Activated CD8-positive, alpha-beta T cell treated with anti-CD3 and anti-CD28 coated beads, Interleukin-2, amount 10 ng/mL, durations not matched to agents 7 days and 5 days (primary cell): Measurements from ENCODE around the gene MRPL23. TPM values are rescaled to one million over a fixed set of nuclear protein-coding genes. Genes with fewer than 3 reads are reported as not detected.

ENCODE experiments used
- ATAC-seq: fragments of 150-1000 bp; cut with Tn5 transposase; one replicate; pipeline ENCODE4 v1.10.0; 2021; ENCODE audit warnings: moderate library complexity
- CTCF ChIA-PET: fragments of 350-600 bp; sonication (Branson Sonifier 250); formaldehyde crosslinking; loops from one replicate; lab custom pipeline; 2021; ENCODE audit warnings: antibody characterized with exemption; lab: Charles Lee
- POLR2A ChIA-PET: fragments of 350-600 bp; sonication (Branson Sonifier 250); formaldehyde crosslinking; loops from one replicate; lab custom pipeline; 2021; ENCODE audit warnings: antibody characterized with exemption; lab: Charles Lee
- DNase-seq: peaks from one replicate; pipeline ENCODE4 v3.0.0-alpha.2; 2020
- H3K27ac Mint-ChIP-seq: one replicate; pipeline ENCODE4 v1.8.0; 2021; ENCODE audit warnings: mild to moderate bottlenecking, mixed read lengths
- H3K27me3 Mint-ChIP-seq: one replicate; pipeline ENCODE4 v1.8.0; 2021; ENCODE audit warnings: low read depth, mixed read lengths
- H3K36me3 Mint-ChIP-seq: one replicate; pipeline ENCODE4 v1.8.0; 2021; ENCODE audit warnings: low read depth, mixed read lengths
- H3K4me1 Mint-ChIP-seq: one replicate; pipeline ENCODE4 v1.8.0; 2021; ENCODE audit warnings: low read depth, mixed read lengths
- H3K4me3 Mint-ChIP-seq: one replicate; pipeline ENCODE4 v1.8.0; 2021; ENCODE audit warnings: mild to moderate bottlenecking, mixed read lengths
- H3K9me3 Mint-ChIP-seq: one replicate; pipeline ENCODE4 v1.8.0; 2022; ENCODE audit warnings: mixed read lengths; ENCODE audit not compliant: insufficient read depth
- total RNA-seq, 2 experiments: library from RNA; stranded (reverse); gene quantifications; one replicate each; pipeline ENCODE4 v1.2.3, GENCODE V29; 2021

Gene MRPL23
- total RNA-seq, 2 experiments from 2014 or later = 109 to 110 TPM

DNA sequence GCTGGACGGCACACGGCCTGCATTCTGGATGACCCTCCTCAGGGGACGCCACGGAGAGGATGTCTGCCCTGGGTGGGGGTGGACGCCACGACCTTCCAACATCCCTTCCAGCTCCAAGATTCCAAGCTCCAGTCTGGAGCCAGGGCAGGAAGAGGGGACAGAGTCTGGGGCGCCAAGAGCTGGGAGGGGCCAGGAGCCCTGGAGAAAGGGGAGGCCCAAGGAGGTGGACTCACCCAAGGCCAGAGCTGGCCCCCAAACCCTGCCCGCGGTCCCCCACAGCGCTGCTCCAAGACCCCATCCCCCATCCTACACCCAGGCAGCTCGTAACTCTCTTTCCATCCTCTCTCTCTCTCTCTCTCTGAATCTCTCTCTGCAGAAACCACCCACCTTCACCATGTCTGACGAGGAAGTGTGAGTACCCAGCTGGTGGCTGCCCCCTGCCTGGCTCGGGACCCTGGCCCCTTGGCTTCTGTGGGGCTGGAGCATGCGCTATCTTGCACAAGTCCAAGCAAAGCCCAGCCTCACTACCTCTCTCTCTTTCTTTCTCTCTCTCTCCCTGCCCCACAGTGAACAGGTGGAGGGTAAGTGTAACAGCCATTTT, 24.6 kb upstream of the MRPL23 start:
- no peaks in the 10 kb centered on the region for H3K27me3 Mint-ChIP-seq
- ATAC-seq (no peak), DNase-seq (no peak)
- peak overlapping the region; percentile 48 for H3K27ac Mint-ChIP-seq
- peaks cover 6% of the 10 kb centered on the region for H3K4me1 Mint-ChIP-seq
- no peaks in the 10 kb centered on the region for H3K9me3 Mint-ChIP-seq
- no peak overlapping the region for H3K4me3 Mint-ChIP-seq
- CTCF ChIA-PET = interaction anchor here (0.8 to 4.4 kb wide), 6 partner anchors 35 to 229 kb away, joined by 3 to 17 read pairs (median 5); no protein-coding TSS in a partner anchor
- H3K36me3 Mint-ChIP-seq = no peaks in the 10 kb centered on the region
- POLR2A ChIA-PET = interaction anchor here (0.7 to 6.9 kb wide), 4 partner anchors 31 to 70 kb away, joined by 3 to 46 read pairs (median 3); partner anchors contain the start of gene PRR33

DNA sequence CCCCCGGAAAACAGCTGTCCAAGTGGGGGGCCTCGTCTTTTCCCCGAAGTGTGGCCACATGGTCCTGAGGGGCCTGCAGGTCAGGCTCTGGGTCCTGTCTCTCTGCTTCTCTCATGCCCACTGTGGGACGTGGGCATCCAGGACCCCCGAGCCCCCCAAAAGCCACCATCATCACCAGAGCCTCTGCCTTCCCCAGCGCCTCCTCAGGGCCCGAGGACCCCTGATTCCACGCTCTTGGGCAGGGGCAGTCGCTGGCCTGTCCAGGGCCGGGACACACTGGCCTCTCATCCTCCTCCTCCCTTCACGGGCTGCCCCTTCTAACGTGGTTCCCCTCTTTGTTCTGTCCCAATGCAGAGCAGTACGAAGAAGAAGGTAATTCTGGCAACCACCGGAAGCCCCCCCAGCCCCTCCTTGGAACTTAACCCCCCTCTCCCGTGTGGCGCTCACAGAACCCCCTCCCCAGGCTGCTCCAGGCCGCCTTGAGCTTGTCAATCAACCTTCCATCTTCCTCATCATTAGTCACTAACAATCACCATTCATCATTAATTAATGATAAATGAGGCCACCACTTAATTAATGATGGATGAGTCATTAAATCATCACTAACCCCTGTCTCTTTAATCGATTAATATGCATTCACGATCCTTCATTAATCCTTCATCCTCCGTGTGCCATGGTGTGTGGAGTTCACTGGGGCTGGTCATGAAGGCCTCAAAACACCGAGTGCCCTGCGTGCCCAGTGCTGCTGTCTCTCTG, 23.8 kb upstream of the MRPL23 start:
- H3K27me3 Mint-ChIP-seq = no peaks in the 10 kb centered on the region
- no peak overlapping the region for H3K4me3 Mint-ChIP-seq
- H3K36me3 Mint-ChIP-seq = no peaks in the 10 kb centered on the region
- H3K9me3 Mint-ChIP-seq = no peaks in the 10 kb centered on the region
- no peak for ATAC-seq
- H3K4me1 Mint-ChIP-seq = peaks cover 6% of the 10 kb centered on the region
- CTCF ChIA-PET = interaction anchor here (2.8 to 4.4 kb wide), 2 partner anchors 41 to 90 kb away, joined by 10 to 17 read pairs; no protein-coding TSS in a partner anchor
- POLR2A ChIA-PET = interaction anchor here (1.0 kb wide), 1 partner anchor 44 kb away, joined by 3 read pairs; no protein-coding TSS in a partner anchor
- no peak overlapping the region for H3K27ac Mint-ChIP-seq
- no peak for DNase-seq

DNA sequence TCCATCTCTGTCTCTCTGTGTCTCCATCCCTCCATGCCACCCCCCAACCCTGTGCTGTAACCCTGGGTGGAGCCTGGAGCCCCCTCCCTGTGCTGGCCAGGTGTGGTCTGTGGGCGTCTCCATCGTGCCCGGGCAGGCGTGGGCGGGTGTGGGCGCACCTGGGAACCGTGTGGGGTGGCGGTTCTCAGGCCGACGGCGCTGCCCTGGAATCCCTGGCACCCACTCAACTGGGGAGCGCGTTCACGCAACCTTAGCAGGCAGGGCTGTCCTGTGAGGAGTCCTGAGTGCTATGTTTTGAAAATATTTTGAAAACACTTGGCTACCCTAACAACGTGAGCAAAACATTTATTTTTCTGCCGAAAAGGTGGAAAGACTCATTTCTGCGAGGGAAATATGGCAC, 23.0 kb upstream of the MRPL23 start:
- H3K27ac Mint-ChIP-seq = no peak overlapping the region
- POLR2A ChIA-PET = no interaction called here
- H3K27me3 Mint-ChIP-seq = no peaks in the 10 kb centered on the region
- ATAC-seq (no peak), DNase-seq (no peak)
- H3K36me3 Mint-ChIP-seq = no peaks in the 10 kb centered on the region
- CTCF ChIA-PET = no interaction called here
- peaks cover 6% of the 10 kb centered on the region for H3K4me1 Mint-ChIP-seq
- H3K9me3 Mint-ChIP-seq = no peaks in the 10 kb centered on the region
- H3K4me3 Mint-ChIP-seq = no peak overlapping the region

DNA sequence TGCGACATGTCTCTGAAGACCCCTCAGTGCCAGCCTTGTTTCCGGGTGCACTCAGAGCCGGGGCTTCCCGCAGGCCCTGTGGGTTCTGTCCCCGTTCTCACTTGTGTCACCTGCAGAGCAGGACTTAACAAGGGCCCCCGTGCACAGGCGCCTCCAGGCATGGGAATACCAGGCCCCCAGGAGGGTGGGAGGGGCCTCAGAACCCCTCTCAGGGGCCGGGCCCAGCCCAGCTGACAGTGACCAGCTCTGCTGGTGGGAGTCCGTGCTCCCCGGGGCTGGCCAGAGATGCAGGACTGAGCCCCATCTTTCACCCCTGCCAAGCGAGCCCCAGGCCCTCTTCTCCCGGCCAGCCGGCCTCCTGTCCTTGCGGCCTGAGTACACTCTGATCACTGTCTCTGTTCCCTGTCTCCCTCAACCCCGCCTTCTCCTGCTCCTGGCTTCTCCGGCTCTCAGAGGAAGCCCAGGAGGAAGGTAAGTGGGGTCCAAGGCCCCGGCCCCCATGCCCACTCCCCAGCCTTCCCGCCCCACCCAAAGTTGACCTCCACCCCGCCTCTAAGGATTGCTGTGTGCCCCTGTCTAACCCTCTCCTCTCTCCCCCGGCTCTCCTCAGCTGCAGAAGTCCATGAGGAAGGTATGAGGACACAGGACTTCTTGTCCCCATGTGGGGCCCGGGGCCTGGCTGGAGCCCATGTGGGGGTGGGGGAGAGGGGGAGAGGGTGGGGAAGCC, 22.3 kb upstream of the MRPL23 start:
- Mint-ChIP-seq H3K27ac (no peak overlapping the region), H3K9me3 (no peaks in the 10 kb centered on the region), H3K4me3 (no peak overlapping the region), H3K36me3 (no peaks in the 10 kb centered on the region), H3K4me1 (peaks cover 8% of the 10 kb centered on the region), H3K27me3 (no peaks in the 10 kb centered on the region)
- no peak for ATAC-seq
- POLR2A ChIA-PET = no interaction called here
- CTCF ChIA-PET = no interaction called here
- DNase-seq = no peak

DNA sequence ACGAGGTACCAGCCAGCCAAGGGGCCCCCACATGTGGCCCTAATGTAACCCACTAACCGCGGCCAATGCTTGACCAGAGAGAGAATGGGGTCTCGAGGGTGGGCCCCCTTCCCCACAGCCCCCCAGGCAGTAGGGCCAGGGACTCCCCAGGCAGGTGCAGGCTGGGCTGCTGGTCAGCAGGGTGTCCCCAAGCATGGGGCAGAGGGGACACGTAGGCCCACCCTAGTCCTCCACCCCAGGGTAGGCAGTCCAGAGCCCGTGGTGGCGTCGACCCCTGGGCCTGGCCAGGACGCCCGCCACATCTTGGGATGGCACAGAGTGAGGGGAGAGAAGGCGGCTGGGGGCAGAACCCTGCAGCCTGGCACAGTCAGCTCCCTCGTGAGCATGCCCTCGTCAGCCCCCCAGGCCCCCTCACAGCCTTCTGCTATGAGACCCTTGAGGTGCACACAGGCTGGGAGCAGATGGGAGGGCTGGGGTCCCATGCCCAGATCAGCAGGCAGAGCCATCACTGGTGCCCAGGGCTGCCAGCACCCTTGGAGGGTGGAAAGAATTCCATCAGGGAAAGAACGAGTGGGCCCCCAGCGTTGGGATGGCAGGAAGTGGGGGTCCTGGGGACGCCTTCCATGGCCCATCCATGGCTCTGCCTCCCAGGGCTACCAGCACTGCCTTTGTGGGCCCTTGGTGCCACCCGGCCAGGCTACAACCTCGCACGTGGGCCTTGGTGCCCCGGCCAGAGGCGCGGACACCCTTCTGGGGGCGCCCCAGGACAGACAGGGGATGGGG, 21.6 kb upstream of the MRPL23 start:
- ChIA-PET POLR2A (no interaction called here), CTCF (no interaction called here)
- DNase-seq = no peak
- H3K9me3 Mint-ChIP-seq = no peaks in the 10 kb centered on the region
- H3K4me3 Mint-ChIP-seq = no peak overlapping the region
- no peak for ATAC-seq
- no peaks in the 10 kb centered on the region for H3K27me3 Mint-ChIP-seq
- H3K36me3 Mint-ChIP-seq = no peaks in the 10 kb centered on the region
- H3K4me1 Mint-ChIP-seq = peaks cover 8% of the 10 kb centered on the region
- no peak overlapping the region for H3K27ac Mint-ChIP-seq

DNA sequence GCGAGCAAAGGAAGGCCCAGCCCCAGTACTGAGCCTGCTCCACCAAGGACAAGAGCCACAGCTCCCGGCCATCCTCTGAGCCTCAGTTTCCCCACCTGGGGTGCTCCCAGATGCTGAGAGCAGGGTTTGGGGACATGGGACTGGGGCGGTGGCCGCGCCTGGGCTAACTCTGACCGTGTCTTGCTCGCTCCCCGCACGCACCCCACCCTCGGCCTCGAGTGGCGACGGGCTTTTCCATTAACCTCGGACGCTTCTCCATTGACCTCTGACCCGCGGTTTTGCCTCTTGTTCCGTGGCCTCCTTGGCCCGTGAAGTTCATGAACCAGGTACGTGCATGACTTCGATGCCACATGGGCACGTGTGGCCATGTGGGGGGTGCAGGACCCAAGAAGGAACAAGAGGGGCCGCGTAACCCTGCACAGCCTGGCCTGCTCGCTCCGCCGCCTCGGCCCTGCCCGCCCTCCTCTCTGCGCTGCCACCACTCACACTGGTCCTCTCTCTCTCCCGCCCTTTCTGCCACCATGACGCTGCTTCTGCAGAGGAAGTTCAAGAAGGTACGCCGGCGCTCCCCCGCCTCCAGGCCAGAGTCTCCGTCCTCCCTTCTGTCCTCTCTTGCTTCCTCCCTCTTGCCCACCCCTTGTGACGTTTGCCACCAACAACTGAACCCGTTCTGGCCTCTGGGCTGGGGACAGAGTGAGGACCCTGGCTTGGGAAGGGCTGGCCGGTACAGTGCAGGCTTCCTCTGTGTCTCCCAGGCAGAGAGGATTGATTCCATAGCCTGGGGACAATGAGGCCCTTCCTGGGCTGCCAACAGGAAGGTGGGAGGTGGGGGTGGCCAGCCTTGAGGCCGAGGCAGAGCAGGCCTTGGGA, 20.7 kb upstream of the MRPL23 start:
- peaks cover 8% of the 10 kb centered on the region for H3K4me1 Mint-ChIP-seq
- CTCF ChIA-PET = no interaction called here
- H3K27ac Mint-ChIP-seq = no peak overlapping the region
- H3K9me3 Mint-ChIP-seq = no peaks in the 10 kb centered on the region
- H3K36me3 Mint-ChIP-seq = no peaks in the 10 kb centered on the region
- no peak overlapping the region for H3K4me3 Mint-ChIP-seq
- no peak for ATAC-seq
- POLR2A ChIA-PET = no interaction called here
- DNase-seq = no peak
- peaks cover 1% of the 10 kb centered on the region for H3K27me3 Mint-ChIP-seq

DNA sequence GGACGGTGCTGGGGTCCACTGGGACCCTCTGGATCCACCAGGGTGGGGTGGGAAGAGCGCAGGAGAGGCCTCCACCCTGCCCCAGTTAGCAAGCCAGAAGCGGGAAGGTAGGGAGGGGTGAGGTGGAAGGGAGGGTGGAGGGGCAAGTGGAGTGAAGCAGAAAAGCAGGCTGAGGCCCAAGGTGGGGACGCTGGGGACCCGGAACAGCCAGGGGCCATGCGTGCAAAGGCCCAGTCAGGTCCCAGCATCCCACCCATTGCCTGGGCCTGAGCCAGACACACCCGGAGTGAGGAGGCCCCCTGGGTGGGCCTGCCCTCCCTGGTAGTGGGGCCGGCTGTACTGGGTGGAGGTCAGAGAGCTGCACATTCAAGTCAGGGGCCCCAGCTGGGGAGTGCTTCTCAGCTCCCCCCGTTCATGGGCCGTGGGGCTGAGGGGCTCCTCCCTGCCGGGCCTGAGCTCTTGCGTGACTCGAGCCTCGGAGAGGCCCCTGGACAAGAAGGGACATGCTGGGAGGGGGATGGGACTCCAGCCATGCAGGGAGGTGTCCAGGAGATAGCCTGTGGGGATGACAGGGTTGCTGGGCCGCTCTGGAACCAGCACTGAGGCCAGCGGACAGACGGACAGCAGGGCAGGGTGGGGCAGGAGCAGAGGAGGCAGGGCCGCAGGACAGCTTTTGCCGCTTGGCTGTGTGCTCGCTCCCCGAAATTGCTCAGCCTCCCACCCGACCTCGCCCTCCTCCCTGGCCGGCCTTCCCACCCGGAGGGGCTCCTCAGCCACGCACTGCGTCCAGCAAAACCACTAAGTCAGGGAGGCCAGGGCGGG, 19.9 kb upstream of the MRPL23 start:
- Mint-ChIP-seq H3K36me3 (no peaks in the 10 kb centered on the region), H3K27ac (no peak overlapping the region), H3K4me1 (peaks cover 8% of the 10 kb centered on the region), H3K27me3 (peaks cover 3% of the 10 kb centered on the region), H3K9me3 (no peaks in the 10 kb centered on the region), H3K4me3 (no peak overlapping the region)
- ChIA-PET POLR2A (no interaction called here), CTCF (no interaction called here)
- no peak for DNase-seq
- no peak for ATAC-seq

DNA sequence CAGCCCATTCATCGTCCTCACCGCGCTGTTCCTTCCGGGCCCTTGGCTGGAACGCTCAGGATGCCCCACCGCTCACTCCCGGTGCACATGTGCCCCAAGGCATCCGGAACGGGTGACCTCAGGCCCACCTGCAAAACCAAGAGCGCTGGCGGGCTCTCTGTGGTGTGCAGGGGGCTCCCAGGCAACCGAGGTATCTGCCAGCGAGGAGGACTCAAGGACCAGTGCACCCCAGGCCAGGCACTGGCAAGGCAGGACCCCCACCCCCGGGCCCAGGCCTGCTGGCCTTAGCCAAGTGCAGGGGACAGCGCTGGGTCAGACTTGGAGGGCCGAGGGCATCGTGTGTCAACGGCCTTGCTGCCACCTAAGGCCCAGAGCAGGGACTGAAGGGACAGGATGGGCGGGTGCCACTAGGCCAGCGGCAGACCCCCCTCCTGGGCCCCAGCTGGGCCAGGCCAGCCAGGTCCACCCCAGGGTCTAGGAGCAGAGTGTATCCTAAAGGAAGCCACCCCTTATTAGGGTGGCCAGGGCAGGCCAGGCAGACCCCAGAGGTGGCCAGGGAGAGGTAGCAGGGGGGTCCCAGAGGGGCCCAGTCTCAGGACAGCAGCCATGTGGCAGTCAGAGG, 19.2 kb upstream of the MRPL23 start:
- H3K27ac Mint-ChIP-seq = no peak overlapping the region
- no peaks in the 10 kb centered on the region for H3K9me3 Mint-ChIP-seq
- peaks cover 3% of the 10 kb centered on the region for H3K27me3 Mint-ChIP-seq

DNA sequence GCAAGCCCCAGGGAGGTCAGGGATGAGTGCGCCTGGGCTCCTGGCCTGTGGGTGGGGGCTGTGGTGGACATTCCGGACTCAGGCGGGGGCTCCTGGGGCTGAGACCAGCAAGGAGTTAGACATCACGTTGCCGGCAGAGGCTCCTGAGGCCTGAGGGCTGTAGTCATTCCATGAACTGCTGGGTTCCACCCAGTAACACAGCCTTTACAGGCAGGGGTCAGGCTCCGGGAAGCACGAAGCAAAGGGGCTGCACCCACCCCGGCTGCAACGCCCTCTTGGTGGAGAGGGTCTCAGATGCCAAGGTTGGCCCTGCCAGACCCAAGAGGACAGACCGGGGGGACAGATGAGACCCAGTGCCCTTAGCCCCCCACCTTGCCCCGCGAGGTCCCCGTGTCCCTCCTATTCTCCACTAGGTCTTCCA, 18.7 kb upstream of the MRPL23 start:
- DNase-seq = no peak
- POLR2A ChIA-PET = no interaction called here

More for the DNA sequence above, 19.2 kb upstream of the MRPL23 start:
- DNase-seq = no peak
- ChIA-PET CTCF (no interaction called here), POLR2A (no interaction called here)
- ATAC-seq = no peak
- Mint-ChIP-seq H3K4me3 (no peak overlapping the region), H3K4me1 (peaks cover 4% of the 10 kb centered on the region), H3K36me3 (no peaks in the 10 kb centered on the region)

DNA sequence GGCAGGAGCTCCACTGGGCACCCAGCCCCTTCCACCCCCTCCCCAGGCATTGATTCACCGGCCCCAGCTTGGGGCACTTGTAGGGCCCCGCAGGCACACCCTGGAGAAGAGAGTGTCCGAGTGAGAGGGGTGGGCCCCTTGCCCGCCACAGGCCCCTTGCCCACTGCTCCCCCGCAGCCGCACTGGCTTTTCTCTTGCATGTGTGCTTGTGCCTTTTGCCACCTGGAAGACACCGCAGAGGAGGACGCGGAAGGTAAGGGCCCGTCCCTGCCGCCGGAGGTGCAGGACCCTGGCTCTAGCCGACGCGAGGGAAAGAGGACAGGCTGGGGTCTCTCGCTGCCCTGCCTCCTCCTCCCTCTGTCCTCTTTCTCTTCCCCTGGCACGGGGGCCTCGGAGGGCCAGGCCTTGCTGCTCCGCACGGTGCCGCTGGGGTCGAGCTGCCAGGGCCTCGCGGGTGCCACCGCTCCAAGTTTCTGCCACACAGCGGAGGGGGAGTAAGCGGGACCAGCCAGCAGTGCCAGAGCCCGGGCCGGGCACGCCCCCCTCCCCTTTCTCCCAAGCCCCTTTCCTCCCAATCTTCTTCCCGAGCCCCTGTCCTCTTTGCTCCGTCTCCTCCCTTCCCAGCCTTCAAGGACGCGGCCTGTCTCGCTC, 18.1 kb upstream of the MRPL23 start:
- POLR2A ChIA-PET = no interaction called here
- ATAC-seq = no peak
- CTCF ChIA-PET = no interaction called here
- no peaks in the 10 kb centered on the region for H3K9me3 Mint-ChIP-seq
- no peak overlapping the region for H3K27ac Mint-ChIP-seq
- H3K4me3 Mint-ChIP-seq = no peak overlapping the region
- H3K4me1 Mint-ChIP-seq = peaks cover 2% of the 10 kb centered on the region
- peaks cover 5% of the 10 kb centered on the region for H3K27me3 Mint-ChIP-seq
- no peaks in the 10 kb centered on the region for H3K36me3 Mint-ChIP-seq
- DNase-seq = no peak

More for the DNA sequence above, 18.7 kb upstream of the MRPL23 start:
- CTCF ChIA-PET = no interaction called here
- no peak for ATAC-seq
- Mint-ChIP-seq H3K36me3 (no peaks in the 10 kb centered on the region), H3K4me3 (no peak overlapping the region), H3K9me3 (no peaks in the 10 kb centered on the region), H3K27me3 (peaks cover 5% of the 10 kb centered on the region), H3K4me1 (peaks cover 2% of the 10 kb centered on the region), H3K27ac (no peak overlapping the region)
